Measurements from ENCODE around the gene SLC9C2.
"Not testable (repeated sequence)": the region's sequence is repeated elsewhere in the genome, so short reads cannot be mapped to it uniquely, and the experiment has no call there.

Gene SLC9C2

DNA sequence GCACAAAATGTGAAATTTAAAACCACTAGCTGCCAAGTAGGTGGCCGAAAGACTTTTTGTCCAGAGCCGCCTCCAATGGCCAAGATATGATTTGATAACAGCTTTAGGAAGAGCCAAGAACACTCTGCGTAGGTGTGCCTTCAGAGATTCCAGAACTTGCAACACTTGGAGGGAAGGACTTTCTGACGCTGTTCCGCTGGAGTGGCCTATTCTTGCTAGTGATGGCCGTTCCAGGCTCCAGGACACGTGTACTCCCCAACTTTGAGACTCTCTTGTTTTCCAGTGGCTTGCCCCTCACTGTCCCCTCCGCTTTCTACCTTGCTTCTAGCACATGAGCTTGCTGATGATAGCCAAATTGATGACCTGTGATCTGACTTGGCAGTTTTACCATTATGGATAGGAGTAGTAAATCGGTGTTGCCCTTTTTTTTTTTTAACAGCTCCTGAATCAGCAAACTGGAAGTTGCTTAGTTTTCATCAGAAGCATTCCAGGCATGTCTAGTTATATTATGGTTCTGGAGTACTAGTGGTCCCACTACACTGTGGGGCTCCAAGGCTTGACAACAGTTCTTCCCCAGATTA, 124.7 kb downstream of the SLC9C2 start:
- peak; percentile 26 to 45 for DNase-seq

DNA sequence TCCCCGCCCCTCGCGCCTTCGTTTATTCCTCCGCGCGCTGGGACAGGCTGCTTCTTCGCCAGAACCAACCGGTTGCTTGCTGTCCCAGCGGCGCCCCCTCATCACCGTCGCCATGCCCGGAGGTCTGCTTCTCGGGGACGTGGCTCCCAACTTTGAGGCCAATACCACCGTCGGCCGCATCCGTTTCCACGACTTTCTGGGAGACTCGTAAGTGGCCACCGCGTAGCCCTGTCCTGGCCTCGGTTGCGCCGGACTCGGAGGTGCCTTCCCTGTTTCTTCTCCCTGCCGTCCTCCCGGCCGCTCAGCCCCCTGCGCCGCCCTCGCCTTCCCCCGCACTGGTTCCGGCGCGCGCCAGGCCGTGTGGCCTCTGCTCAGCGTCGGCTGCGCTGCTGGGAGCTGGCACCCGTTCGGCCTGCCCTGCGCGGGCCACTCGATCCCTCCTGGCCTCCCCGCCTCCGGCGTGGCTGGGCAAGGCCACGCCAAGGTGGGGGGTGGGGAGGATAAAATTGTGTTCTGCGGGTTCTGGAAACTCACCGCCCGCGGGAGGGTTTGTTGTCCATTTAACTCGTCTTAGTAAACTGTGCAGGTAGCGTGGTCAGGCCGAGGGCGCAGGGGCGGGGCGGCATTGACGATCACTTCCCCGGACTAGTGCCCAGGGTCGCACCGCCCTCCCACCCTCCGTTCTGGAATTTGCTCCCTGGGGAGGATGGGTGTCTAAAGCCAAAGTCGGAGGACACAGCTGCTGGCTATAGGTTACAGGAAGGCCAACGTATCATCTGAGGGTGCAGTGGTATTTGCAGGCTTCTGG, 125.4 kb downstream of the SLC9C2 start, which contains the start of gene PRDX6:
Gene PRDX6 (plus strand): TSS at position 50 of the 808 bp plus-strand sequence. CDS start 63 bp downstream, at position 113.
- peak; percentile 87 to 88 for DNase-seq

DNA sequence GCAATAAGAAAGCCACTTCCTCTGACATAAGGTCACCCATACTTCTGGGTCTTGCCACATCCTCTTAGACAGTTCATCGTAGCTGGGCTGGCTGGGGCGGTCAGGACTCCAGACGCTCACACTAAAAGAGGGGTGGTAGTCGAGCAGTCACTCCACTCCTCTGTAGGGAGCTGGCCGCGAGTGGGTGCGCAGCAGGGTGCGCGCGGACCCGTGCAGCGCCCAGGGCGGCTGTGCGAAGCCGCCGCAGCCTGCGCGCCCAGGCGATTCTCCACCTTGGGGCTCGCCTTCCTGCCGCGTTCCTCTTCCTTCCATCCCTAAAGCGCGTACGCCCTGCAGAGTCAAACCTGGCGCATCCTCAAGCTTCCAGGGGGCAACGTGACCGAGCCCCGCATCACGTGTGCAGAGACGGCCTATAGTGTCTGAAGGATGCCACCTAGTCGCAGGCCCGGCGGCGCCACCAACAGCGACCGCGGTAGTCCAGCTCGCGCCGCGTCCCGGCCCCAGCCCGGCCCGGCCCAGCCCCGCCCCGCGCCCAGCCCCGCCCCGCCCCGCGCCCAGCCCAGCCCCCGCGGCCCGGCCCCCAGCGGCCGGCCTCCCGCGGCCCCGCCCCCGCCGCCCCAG, 126.1 kb downstream of the SLC9C2 start:
- peak; percentile 88 to 92 for DNase-seq

DNA sequence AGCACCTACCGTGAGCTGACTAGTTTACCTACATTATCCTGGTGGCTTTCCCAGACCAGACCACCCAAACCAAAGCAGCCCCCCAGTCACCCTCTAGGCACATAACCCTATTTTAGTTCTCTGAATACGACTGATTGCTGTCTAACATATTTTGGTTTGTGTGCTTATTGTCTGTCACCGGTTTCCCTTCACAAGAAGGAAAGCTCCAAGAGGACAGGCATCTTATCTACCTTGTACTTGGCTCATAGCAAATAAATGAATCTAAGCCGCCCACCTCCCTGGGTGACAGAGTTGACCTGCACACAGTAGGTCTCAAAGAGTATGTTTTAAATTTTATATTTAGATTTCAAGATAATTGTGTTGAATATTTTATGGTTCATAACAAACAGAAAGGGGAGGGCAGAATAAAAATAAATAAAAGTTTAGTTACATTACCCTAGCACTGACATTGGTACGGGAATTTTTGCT, 126.6 kb downstream of the SLC9C2 start:
- peak in 1 of 2 experiments; percentile 13 for DNase-seq

DNA sequence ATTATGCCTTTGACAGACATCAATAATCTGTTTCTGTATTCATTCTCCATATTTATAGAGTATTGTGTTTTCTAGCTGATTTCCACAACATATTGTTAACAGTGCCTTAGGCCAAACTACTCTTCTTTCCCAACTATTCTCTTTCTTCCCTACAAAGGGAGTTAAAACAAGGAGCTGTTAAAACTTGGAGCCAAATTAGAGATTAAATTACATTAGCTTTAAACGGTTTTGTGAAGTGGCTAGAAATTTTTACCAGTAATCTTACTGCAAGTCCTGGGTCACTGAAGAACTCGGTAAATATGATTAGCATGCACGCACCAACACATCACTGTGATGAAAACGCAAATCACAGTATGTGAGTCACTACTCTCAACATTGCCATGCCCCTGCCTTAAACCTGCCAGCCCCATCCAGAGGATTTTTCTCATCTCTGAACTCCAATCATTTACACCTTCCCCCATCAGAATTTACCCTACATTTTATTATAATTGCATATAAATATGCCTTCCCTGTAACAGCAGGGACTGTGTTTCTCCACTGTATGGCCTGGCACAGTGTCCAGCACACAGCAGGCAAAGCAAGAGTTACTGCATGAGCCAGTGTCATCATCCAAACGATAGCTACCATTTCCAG, 127.2 kb downstream of the SLC9C2 start:
- no peak for DNase-seq

DNA sequence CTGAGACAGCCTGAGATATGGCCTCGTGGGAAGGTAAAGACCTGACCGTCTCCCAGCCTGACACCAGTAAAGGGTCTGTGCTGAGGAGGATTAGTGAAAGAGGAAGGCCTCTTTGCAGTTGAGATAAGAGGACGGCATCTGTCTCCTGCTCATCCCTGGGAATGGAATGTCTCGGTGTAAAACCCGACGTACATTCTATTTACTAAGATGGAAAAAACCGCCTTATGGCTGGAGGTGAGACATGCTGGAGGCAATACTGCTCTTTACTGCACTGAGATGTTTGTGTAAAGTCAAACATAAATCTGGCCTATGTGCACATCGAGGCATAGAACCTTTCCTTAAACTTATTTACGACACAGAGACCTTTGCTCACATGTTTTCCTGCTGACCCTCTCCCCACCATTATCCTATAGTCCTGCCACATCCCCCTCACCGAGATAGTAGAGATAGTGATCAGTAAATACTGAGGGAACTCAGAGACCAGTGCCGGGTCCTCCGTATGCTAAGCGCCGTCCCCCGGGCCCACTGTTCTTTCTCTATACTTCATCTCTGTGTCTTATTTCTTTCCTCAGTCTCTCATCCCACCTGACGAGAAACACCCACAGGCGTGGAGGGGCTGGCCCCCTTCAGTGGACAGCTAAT, 128.0 kb downstream of the SLC9C2 start:
- not testable (repeated sequence) for DNase-seq

DNA sequence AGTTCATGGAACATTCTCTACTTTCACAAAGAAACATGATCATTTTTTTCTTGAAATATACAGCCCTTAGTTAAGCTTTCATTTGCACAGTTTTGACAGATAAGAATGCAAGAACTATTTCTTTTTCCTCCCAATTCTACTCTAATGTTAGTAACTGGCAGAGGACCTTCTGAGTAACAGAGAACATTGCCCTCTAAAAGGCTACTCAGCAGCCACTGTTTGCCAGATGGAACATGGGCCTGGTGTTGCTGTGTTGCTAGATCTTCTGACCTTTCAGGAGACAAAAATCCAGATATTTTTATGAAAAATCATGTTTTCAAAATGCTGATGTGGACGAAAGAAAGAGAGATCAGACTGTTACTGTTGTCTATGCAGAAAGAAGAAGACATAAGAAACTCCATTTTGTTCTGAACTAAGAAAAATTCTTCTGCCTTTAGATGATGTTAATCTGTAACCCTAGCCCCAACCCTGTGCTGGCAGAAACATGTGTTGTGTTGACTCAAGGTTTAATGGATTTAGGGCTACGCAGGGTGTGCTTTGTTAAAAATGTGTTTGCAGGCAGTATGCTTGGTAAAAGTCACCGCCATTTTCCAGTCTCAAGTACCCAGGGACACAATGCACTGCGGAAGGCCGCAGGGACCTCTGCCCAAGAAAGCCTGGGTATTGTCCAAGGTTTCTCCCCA, 128.6 kb downstream of the SLC9C2 start:
- DNase-seq, result no peak

DNA sequence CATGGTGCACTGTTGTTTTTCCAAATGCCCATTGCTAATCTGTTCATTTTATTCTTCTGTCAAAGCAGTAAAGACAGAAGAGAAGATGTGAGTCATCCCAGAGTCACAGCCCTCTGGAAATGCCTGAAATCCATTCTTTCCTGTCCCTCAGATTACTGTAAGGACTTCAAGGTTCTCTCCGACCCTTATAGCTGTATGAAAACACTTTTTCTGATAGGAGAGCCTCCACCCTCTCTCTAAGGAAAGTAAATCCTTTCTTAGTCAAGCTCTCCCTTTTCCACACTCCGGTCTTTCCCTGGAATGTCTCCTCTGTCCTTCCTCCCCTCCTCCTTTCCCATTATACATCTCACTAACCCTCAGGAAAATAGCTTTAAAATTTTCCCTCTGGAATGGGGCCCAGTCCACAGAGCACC, 129.3 kb downstream of the SLC9C2 start:
- DNase-seq, result no peak

DNA sequence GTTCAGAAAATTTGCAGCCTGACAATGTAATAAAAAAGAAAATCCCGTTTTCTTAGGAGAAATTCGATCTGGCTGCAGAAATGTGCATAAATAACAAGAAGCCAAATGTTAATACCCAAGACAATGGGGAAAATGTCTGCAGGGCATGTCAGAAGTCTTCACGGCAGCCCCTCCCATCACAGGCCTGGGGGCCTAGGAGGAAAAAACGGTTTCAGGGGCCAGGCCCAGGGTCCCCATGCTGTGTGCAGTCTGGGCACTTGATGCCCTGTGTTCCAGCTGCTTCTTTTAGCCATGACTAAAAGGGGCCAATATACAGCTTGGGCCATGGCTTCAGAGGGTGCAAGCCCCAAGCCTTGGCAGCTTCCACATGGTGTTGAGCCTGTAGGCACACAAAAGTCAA, 132.3 kb downstream of the SLC9C2 start:
- DNase-seq, result no peak

DNA sequence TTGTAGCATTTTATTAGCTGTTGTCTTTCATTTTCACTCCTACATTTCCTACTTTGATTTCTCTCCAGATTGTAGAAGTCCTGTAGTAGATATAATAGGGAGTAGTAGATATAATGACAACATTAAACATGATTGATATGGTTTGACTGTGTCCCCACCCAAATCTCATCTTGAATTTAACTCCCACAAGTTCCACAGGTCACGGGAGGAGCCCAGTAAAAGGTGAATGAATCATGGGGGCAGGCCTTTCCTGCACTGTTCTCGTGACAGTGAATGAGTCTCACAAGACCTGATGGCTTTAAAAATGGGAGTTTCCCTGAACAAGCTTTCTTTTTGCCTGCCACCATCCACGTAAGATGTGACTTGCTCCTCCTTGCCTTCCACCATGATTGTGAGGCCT, 133.2 kb downstream of the SLC9C2 start:
- DNase-seq, result no peak

DNA sequence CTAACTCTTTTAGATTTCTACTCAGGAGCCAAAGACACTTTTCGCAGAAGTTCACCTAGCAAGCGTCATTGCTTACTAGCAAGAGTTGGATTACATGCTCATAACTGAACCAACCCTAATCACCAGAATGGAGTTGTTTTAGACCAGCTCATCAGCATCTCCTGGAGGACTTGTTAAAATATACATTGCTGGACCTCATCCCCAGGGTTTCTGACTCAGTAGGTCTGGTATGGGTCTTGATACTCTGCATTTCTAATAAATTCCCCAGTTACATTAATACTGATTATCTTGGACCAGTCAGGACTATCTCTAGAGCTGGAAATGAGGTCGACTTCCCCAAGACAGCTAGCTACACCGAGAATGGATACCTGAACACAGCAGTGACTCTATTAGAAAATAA, 135.4 kb downstream of the SLC9C2 start:
- DNase-seq, result no peak

DNA sequence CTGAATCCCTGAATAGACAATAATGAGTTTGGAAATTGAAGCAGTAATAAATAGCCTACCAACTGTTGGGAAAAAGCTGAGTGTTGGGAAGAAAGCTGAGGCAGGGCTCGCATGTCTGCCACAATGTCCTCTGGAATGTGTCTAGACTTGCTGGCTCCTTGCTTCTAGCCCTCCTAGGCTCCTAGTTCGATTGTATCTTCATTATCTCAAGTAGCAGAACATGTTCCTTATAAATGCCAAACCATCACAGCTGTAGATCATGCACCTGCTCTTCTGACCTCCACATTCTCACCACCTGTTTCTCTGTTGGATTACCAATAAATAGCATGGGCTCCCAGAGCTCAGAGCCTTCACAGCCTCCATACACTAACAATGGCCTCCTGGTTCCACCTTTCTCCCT, 138.7 kb downstream of the SLC9C2 start:
- DNase-seq, result not testable (repeated sequence)

DNA sequence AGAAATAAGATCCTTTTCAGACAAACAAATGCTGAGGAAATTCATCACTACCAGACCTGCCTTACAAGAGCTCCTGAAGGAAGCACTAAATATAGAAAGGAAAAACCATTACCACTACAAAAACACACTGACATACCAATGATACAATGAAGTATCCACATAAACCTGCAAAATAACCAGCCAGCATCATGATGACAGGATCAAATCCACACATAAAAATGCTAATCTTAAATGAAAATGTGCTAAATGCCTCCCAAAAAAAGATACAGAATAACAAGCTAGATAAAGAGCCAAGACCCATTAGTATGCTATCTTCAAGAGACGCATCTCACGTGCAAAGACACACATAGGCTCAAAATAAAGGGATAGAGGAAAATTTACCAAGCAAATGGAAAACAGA, 140.2 kb downstream of the SLC9C2 start:
- DNase-seq, result not testable (repeated sequence)

DNA sequence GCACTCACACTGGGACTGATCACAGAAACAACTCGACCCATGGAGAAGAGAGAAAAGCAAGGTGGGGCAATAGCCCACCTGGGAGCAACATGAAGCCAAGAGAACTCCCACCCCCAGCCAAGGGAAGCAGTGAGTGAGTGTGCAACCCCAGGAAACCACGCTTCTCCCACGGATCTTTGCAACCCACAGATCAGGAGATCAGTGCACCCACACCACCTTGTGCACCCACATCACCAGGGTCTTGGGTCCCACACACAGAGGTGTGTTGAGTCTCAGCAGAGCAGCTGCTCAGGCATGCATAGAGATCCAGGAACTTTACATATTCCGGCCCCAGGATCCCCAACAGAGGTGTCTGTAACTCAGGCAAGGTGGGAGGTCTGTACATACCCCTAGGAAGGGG, 143.0 kb downstream of the SLC9C2 start:
- no peak for DNase-seq

DNA sequence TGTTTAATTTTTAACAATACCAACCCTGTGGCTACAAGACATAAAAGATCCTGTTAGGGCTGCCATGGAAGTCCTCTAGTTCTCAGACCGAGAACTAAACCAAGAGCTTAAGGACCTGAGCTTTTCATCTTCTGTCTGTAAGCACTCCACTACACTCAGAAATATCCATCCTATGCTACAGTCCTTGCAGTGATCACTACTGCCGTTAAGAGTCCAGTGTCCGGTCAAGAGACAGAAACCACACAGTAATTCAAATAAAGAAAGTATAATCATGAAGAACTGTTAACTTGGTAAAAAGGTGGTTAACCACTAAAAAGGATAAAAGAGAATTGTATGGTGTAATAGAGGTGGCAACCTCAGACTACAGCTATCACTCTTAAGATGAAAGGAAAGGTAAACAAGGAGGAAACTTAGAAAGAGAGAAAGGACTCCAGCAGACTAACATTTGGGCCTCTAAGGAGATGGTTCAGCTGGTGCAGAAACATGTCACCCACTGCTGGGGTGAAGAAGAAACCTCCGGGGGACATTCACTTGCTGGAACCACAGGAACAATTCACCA, 147.8 kb downstream of the SLC9C2 start:
- DNase-seq, result no peak

DNA sequence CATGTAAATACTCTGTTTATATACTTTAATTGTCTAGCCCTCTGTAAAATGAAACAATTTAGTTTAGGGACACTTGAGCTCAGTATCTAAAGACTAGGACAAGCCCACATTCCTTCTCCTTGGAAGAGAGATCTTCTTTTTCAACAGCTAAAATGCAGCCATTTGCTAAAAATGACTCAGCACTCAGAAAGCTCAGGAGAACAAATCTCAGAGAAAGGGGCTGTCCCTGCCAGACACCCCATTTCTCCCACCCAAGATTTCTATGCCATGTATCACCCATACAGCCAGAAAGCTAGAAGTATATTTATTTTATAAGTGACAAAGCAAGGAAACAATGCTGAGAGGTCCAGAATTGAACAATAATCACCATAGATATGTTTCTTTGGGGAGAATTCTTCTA, 148.9 kb downstream of the SLC9C2 start:
- no peak for DNase-seq

DNA sequence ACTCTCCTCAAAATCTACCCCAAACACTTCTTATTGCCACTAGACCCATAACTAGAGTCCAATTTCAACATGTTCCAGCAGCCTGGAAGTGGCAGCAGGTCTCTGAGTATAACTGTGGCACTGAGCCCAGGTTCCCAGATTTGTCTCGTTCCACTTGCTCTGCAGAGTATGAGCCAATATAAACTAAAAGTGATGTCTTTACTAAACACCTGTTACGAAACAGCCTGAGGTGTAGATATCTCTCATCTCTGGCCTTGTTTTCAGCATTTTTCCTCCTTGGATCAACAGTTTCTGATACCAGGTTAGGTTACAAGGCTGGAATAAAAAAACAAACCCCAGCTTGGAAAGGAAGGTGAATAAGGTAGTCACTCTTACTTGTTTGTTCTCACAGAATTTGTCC, 150.9 kb downstream of the SLC9C2 start:
- DNase-seq, result no peak

Data from Kasumi-1 (cell line).